HCT116 (cell line): ENCODE measurements around the gene NPLOC4. TPM values are rescaled to one million over a fixed set of nuclear protein-coding genes. Genes with fewer than 3 reads are reported as not detected.

Experiments used
- ATAC-seq: fragments of 200-7000 bp; cut with Tn5 transposase; 2 replicates; pipeline ENCODE4 v1.9.1; 2020; ENCODE audit warnings: mild to moderate bottlenecking, moderate library complexity
- BruUV-seq: library from RNA; stranded (reverse); fragments of 400-500 nt; replicated peaks from 2 replicates; lab custom pipeline; 2021; lab: Mats Ljungman, UMichigan
- CTCF ChIA-PET: fragments of 300-600 bp; sonication (Branson Sonifier 250); formaldehyde crosslinking; loops from one replicate; lab custom pipeline; 2021; ENCODE audit warnings: antibody characterized with exemption; lab: Charles Lee
- POLR2A ChIA-PET: fragments of 300-600, 350-600 bp; sonication (Branson Sonifier 250); formaldehyde crosslinking; loops from one replicate; lab custom pipeline; 2021; ENCODE audit warnings: antibody characterized with exemption; lab: Charles Lee
- RAD21 ChIA-PET, 2 experiments: fragments of 300-600 bp; sonication (Branson Sonifier 250); formaldehyde crosslinking; loops; one replicate each; lab custom pipeline; 2023; ENCODE audit warnings: low total read pairs in 2 of 2; ENCODE audit not compliant: uncharacterized antibody in 2 of 2, unreplicated experiment in 2 of 2, low non-redundant PET in 1 of 2; lab: Charles Lee
- DNase-seq: peaks from one replicate; pipeline ENCODE4 v3.0.0-alpha.2; 2010; ENCODE audit warnings: low read depth, low spot score
- H2AFZ ChIP-seq: fragments of 200-600 bp; shearing (Covaris generic), sonication (generic); 2 replicates; pipeline ENCODE4 v1.6.1; 2017; ENCODE audit warnings: low read depth, mixed run types, mixed read lengths, antibody characterized with exemption, low read length; ENCODE audit not compliant: poor library complexity, severe bottlenecking
- H3K27ac ChIP-seq: 2 replicates; pipeline ENCODE4 v1.5.1; 2012; ENCODE audit warnings: low read depth, low read length
- H3K27me3 ChIP-seq: fragments of 200-600 bp; sonication (generic); 2 replicates; pipeline ENCODE4 v1.6.1; 2016; ENCODE audit warnings: mixed run types, low read length, mixed read lengths; ENCODE audit not compliant: insufficient read depth
- H3K36me3 ChIP-seq, 2 experiments: fragments of 200-500 bp in 1 of 2; fragments of 200-600 bp in 1 of 2; sonication (Bioruptor generic) in 1 of 2; sonication (generic) in 1 of 2; 2 replicates each; pipeline versions ENCODE4 v1.5.1 to v1.6.1; 2014 to 2016; ENCODE audit warnings: low read length in 2 of 2, inconsistent platforms in 1 of 2, mixed read lengths in 1 of 2, mixed run types in 1 of 2; ENCODE audit not compliant: insufficient read depth in 2 of 2, control insufficient read depth in 1 of 2
- H3K4me1 ChIP-seq, 2 experiments: fragments of 200-600 bp in 1 of 2; sonication (generic) in 1 of 2; 2 replicates each; pipeline versions ENCODE4 v1.5.1 to v1.6.1; 2012 to 2017; ENCODE audit warnings: low read length in 2 of 2, inconsistent platforms in 1 of 2, mild to moderate bottlenecking in 1 of 2, mixed read lengths in 1 of 2, mixed run types in 1 of 2, moderate library complexity in 1 of 2; ENCODE audit not compliant: insufficient read depth in 2 of 2, control insufficient read depth in 1 of 2
- H3K4me2 ChIP-seq: fragments of 200-600 bp; sonication (generic); 2 replicates; pipeline ENCODE4 v1.6.1; 2017; ENCODE audit warnings: mixed run types, low read length, mixed read lengths
- H3K4me3 ChIP-seq, 2 experiments: fragments of 200-600 bp in 1 of 2; sonication (generic) in 1 of 2; replicated peaks in 1 of 2; 2 replicates each; pipeline ENCODE4 v1.5.1; 2011 to 2016; ENCODE audit warnings: low read length in 2 of 2, control low read depth in 1 of 2, low read depth in 1 of 2, mild to moderate bottlenecking in 1 of 2, mixed read lengths in 1 of 2, mixed run types in 1 of 2
- H3K79me2 ChIP-seq: fragments of 200-600 bp; sonication (generic); 2 replicates; pipeline ENCODE4 v1.6.1; 2017; ENCODE audit warnings: mild to moderate bottlenecking, mixed run types, low read length, moderate library complexity, mixed read lengths; ENCODE audit not compliant: insufficient read depth
- H3K9ac ChIP-seq: fragments of 200-600 bp; sonication (generic); 2 replicates; pipeline ENCODE4 v1.6.1; 2016; ENCODE audit warnings: low read length, mixed read lengths
- H3K9me2 ChIP-seq: fragments of 200-600 bp; sonication (generic), shearing (Covaris generic); 2 replicates; pipeline ENCODE4 v1.6.1; 2017; ENCODE audit warnings: mixed run types, mild to moderate bottlenecking, moderate library complexity; ENCODE audit not compliant: insufficient read depth
- H3K9me3 ChIP-seq, 2 experiments: fragments of 200-500 bp in 1 of 2; fragments of 200-600 bp in 1 of 2; sonication (Bioruptor generic) in 1 of 2; sonication (generic) in 1 of 2; 2 replicates each; pipeline ENCODE4 v1.6.1; 2014 to 2017; ENCODE audit warnings: low read length in 2 of 2, mixed read lengths in 2 of 2, inconsistent platforms in 1 of 2, low read depth in 1 of 2, mild to moderate bottlenecking in 1 of 2, mixed run types in 1 of 2, moderate library complexity in 1 of 2; ENCODE audit not compliant: control insufficient read depth in 1 of 2, insufficient read depth in 1 of 2
- H4K20me1 ChIP-seq: fragments of 200-600 bp; sonication (generic), shearing (Covaris generic); 2 replicates; pipeline ENCODE4 v1.6.1; 2017; ENCODE audit warnings: mixed run types, mild to moderate bottlenecking, moderate library complexity; ENCODE audit not compliant: insufficient read depth
- CBX3 ChIP-seq: IDR thresholded peaks from 2 replicates; pipeline ENCODE4 v1.6.1; 2012; ENCODE audit warnings: low read depth
- FOSL1 ChIP-seq: IDR thresholded peaks from 2 replicates; pipeline ENCODE4 v1.6.1; 2012; ENCODE audit warnings: low read depth
- MAX ChIP-seq: IDR thresholded peaks from 2 replicates; pipeline ENCODE4 v1.6.1; 2012
- POLR2A ChIP-seq: IDR thresholded peaks from 2 replicates; pipeline ENCODE4 v1.7.0; 2011; ENCODE audit warnings: borderline replicate concordance; ENCODE audit not compliant: insufficient read depth, insufficient read length; ENCODE audit errors: extremely low read depth
- SRF ChIP-seq: IDR thresholded peaks from 2 replicates; pipeline ENCODE4 v1.6.1; 2012; ENCODE audit warnings: low read depth
- YY1 ChIP-seq: IDR thresholded peaks from 2 replicates; pipeline ENCODE4 v1.6.1; 2011; ENCODE audit warnings: low read length, low read depth, moderate library complexity, mild to moderate bottlenecking; ENCODE audit not compliant: insufficient replicate concordance; ENCODE audit errors: extremely low read depth
- ZNF274 ChIP-seq: fragments of 200-500 bp; sonication (Bioruptor generic); IDR thresholded peaks from 2 replicates; pipeline ENCODE4 v1.6.1; 2014; ENCODE audit warnings: mild to moderate bottlenecking, low read depth, low read length, inconsistent platforms
- intact Hi-C: fragments of 100-400 bp; cut with micrococcal nuclease; formaldehyde crosslinking; loops from 2 replicates; pipeline ENCODE4 v1.10.0; 2022
- total RNA-seq: library from RNA; stranded (reverse); gene quantifications from one replicate; pipeline ENCODE4 v1.2.1, GENCODE V29; 2021; ENCODE audit not compliant: unreplicated experiment
- TF ChIP-seq, protein P1 (sequence below): IDR thresholded peaks from 2 replicates; pipeline ENCODE4 v1.6.1; 2012
- TF ChIP-seq, protein P2 (sequence below), 3 experiments: fragments of 200-600 bp in 1 of 3; sonication (generic) in 1 of 3; IDR thresholded peaks in 2 of 3; conservative IDR thresholded peaks in 1 of 3; 2 replicates each; pipeline ENCODE4 v1.5.1; 2012 to 2017; ENCODE audit warnings: low read depth in 2 of 3, low read length in 2 of 3, antibody characterized with exemption in 1 of 3, borderline replicate concordance in 1 of 3, control low read depth in 1 of 3, mild to moderate bottlenecking in 1 of 3, mixed read lengths in 1 of 3, mixed run types in 1 of 3, moderate library complexity in 1 of 3; ENCODE audit not compliant: insufficient read depth in 1 of 3

The NPLOC4 gene
- total RNA-seq, 1 experiment from 2014 or later = 137 TPM

DNA sequence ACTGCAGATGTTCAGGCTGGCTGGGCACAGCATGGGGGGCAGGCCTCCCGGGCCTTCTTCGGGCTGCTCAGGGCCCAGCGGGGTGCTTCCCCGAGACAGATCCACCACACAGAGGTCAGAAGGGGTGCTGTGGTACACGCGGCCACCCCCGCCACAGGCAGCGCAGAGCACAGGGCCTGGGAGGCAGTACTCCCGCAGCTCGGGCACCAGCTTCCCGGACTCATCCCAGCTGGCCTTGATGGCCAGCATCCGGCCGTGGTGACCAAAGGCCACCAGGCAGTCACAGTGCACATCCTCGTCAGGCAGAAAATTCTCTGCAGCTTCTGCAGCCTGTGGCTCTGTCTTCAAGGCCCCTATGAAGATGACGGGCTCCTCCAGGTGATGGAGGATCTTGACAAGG is 86.6 kb downstream of the NPLOC4 start:
- no TSS peak for BruUV-seq
- intact Hi-C loops = loop anchor here (5.0 to 10.0 kb wide), 2 partner anchors 52 to 145 kb away; no protein-coding TSS in a partner anchor
- H3K9me2 ChIP-seq = no peaks in the 10 kb centered on the region
- H3K79me2 ChIP-seq = peaks cover 44% of the 10 kb centered on the region
- ChIA-PET POLR2A (no interaction called here), CTCF (no interaction called here), RAD21 (no interaction called here)
- no peaks in the 10 kb centered on the region for H4K20me1 ChIP-seq
- DNase-seq (no peak), ATAC-seq (no peak)
- H3K36me3 ChIP-seq = peaks cover 23 to 45% of the 10 kb centered on the region in 2 experiments
- no peak overlapping the region for H3K27ac ChIP-seq
- H3K4me2 ChIP-seq = no peak overlapping the region
- H3K4me1 ChIP-seq = peaks cover 17 to 24% of the 10 kb centered on the region in 2 experiments
- no peak overlapping the region for H2AFZ ChIP-seq
- no peak for TF ChIP-seq ZNF274
- TF ChIP-seq MAX = no peak
- TF ChIP-seq, protein P1, sequence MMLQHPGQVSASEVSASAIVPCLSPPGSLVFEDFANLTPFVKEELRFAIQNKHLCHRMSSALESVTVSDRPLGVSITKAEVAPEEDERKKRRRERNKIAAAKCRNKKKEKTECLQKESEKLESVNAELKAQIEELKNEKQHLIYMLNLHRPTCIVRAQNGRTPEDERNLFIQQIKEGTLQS = no peak
- TF ChIP-seq, protein P2, sequence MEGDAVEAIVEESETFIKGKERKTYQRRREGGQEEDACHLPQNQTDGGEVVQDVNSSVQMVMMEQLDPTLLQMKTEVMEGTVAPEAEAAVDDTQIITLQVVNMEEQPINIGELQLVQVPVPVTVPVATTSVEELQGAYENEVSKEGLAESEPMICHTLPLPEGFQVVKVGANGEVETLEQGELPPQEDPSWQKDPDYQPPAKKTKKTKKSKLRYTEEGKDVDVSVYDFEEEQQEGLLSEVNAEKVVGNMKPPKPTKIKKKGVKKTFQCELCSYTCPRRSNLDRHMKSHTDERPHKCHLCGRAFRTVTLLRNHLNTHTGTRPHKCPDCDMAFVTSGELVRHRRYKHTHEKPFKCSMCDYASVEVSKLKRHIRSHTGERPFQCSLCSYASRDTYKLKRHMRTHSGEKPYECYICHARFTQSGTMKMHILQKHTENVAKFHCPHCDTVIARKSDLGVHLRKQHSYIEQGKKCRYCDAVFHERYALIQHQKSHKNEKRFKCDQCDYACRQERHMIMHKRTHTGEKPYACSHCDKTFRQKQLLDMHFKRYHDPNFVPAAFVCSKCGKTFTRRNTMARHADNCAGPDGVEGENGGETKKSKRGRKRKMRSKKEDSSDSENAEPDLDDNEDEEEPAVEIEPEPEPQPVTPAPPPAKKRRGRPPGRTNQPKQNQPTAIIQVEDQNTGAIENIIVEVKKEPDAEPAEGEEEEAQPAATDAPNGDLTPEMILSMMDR (IDR thresholded peaks at IDR 0.05 in 2 of 3, conservative IDR thresholded peaks at IDR 0.05 in 1 of 3; ENCODE audit: borderline replicate concordance in 1 of 3, insufficient read depth in 1 of 3, low read depth in 2 of 3, low read length in 2 of 3) = no peak
- no peak for TF ChIP-seq SRF
- TF ChIP-seq YY1 = no peak
- no peak for TF ChIP-seq FOSL1
- TF ChIP-seq POLR2A = no peak
- TF ChIP-seq CBX3 = no peak
- H3K27me3 ChIP-seq = no peaks in the 10 kb centered on the region
- no peaks in the 10 kb centered on the region for H3K9me3 ChIP-seq
- no peak overlapping the region for H3K9ac ChIP-seq
- H3K4me3 ChIP-seq = no peak overlapping the region
